Tibial nerve (tissue), 3 donors: ENCODE measurements around the gene ARHGAP26.

Experiments
- CTCF ChIP-seq, 5 experiments: fragments of 200-600 bp in 3 of 5; fragments of 450-650 bp in 2 of 5; sonication (generic) in 3 of 5; IDR thresholded peaks; one replicate each; pipeline ENCODE4 v1.5.1; 2016 to 2019; ENCODE audit warnings: antibody characterized with exemption in 5 of 5, mild to moderate bottlenecking in 3 of 5, moderate library complexity in 2 of 5
- POLR2A ChIP-seq, 2 donors: fragments of 450-650 bp; IDR thresholded peaks; one replicate each; pipeline ENCODE4 v1.6.1; 2017; ENCODE audit warnings: antibody characterized with exemption in 2 of 2, mild to moderate bottlenecking in 2 of 2, moderate library complexity in 2 of 2

GRCh38 chr5:142757564-142757963 lies 12.6 kb upstream of the ARHGAP26 start:
- TF ChIP-seq CTCF (IDR thresholded peaks at IDR 0.05) (no peak), POLR2A (IDR thresholded peaks at IDR 0.05) (no peak)
